HFFc6 (cell line): ENCODE data around the gene CRHR1. TPM values are rescaled to one million over a fixed set of nuclear protein-coding genes. Genes with fewer than 3 reads are reported as not detected.
"Not testable (repeated sequence)": the region's sequence is repeated elsewhere in the genome, so short reads cannot be mapped to it uniquely, and the experiment has no call there.

ENCODE experiments used
- DNase-seq: peaks from one replicate; pipeline ENCODE4 v3.0.0-alpha.2; 2018
- H3K27ac Mint-ChIP-seq: 2 replicates; pipeline ENCODE4 v1.8.0; 2020; ENCODE audit warnings: mild to moderate bottlenecking, mixed read lengths
- H3K27me3 Mint-ChIP-seq: 2 replicates; pipeline ENCODE4 v1.8.0; 2021; ENCODE audit warnings: mild to moderate bottlenecking, moderate library complexity, mixed read lengths; ENCODE audit not compliant: insufficient read depth
- H3K36me3 Mint-ChIP-seq: 2 replicates; pipeline ENCODE4 v1.8.0; 2021; ENCODE audit warnings: low read depth, mixed read lengths
- H3K4me1 Mint-ChIP-seq: 2 replicates; pipeline ENCODE4 v1.8.0; 2020; ENCODE audit warnings: low read depth, mixed read lengths
- H3K4me3 Mint-ChIP-seq: 2 replicates; pipeline ENCODE4 v1.8.0; 2020; ENCODE audit warnings: mild to moderate bottlenecking, moderate library complexity, mixed read lengths
- H3K9me3 Mint-ChIP-seq: 2 replicates; pipeline ENCODE4 v1.8.0; 2020; ENCODE audit warnings: mild to moderate bottlenecking, mixed read lengths
- total RNA-seq, 6 experiments: library from RNA; stranded (reverse); fragmentation: NEBNext Ultra II Directional; extraction: Animal tissue kit (Norgen Biotek cat#: 25700); gene quantifications; 2 replicates in 1 of 6; 3 replicates in 5 of 6; pipeline ENCODE4 v1.2.3, GENCODE V29; 2021
- TF ChIP-seq, protein P1 (sequence below): fragments of 200-600 bp; sonication (generic); IDR thresholded peaks from 2 replicates; pipeline ENCODE4 v1.5.0; 2021; ENCODE audit warnings: antibody characterized with exemption, mild to moderate bottlenecking

CRHR1 gene
- total RNA-seq, 6 experiments from 2014 or later, result not detected

DNA sequence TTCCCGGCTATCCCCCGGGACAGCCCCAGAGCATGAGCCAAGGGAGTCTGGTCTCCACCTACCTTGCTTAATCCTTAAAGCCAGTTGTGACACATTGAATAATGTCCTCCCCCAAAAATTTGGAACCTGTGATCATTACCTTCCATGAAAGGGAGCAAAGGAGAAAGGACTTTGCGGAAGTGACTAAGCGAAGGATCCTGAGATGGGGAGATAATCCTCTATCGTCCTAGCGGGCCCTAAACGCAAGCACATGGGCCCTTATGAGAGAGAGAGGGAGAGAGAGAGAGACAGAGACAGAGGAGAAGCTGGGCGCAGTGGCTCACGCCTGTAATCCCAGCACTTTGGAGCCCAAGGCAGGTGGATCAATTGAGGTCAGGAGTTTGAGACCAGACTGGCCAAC is 70.1 kb downstream of the CRHR1 start:
- H3K27ac Mint-ChIP-seq, result no peak overlapping the region
- H3K27me3 Mint-ChIP-seq, result peaks cover 8% of the 10 kb centered on the region
- H3K4me1 Mint-ChIP-seq, result peaks cover 6% of the 10 kb centered on the region; the same call in 1 of the 2 replicates
- TF ChIP-seq, protein P1, sequence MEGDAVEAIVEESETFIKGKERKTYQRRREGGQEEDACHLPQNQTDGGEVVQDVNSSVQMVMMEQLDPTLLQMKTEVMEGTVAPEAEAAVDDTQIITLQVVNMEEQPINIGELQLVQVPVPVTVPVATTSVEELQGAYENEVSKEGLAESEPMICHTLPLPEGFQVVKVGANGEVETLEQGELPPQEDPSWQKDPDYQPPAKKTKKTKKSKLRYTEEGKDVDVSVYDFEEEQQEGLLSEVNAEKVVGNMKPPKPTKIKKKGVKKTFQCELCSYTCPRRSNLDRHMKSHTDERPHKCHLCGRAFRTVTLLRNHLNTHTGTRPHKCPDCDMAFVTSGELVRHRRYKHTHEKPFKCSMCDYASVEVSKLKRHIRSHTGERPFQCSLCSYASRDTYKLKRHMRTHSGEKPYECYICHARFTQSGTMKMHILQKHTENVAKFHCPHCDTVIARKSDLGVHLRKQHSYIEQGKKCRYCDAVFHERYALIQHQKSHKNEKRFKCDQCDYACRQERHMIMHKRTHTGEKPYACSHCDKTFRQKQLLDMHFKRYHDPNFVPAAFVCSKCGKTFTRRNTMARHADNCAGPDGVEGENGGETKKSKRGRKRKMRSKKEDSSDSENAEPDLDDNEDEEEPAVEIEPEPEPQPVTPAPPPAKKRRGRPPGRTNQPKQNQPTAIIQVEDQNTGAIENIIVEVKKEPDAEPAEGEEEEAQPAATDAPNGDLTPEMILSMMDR, result no peak
- H3K36me3 Mint-ChIP-seq, result no peaks in the 10 kb centered on the region
- no peak for DNase-seq
- no peaks in the 10 kb centered on the region for H3K9me3 Mint-ChIP-seq
- no peak overlapping the region for H3K4me3 Mint-ChIP-seq

DNA sequence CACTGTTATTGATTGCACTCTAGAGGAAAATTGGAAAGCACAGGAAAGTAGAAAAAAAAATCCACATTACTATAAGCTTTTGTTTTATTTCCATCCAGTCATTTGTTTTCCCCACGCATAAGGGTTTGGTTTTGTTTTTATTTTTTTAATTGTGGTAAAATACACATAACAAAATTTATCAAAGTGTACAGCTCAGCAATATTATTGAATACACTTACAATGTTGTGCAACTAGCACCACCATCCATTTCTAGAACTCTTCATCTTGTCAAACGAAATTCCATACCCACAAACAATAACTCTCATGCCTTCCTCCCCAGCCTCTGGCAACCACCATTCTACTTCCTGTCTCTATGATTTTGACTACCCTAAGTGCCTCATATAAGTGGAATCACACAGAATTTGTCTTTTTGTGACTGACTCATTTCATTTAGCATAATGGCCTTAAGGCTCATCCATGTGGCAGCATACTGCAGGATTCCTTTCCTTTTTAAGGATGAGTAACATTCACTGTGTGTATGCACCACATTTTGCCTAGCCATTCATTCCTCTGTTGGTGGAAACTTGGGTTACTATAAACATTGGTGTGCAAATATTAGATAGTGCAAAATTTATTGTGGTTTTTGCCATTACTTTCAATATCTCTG is 71.7 kb downstream of the CRHR1 start:
- Mint-ChIP-seq H3K4me3 (no peak overlapping the region), H3K36me3 (no peaks in the 10 kb centered on the region), H3K27me3 (peaks cover 6% of the 10 kb centered on the region), H3K27ac (no peak overlapping the region), H3K9me3 (no peaks in the 10 kb centered on the region), H3K4me1 (peaks cover 6% of the 10 kb centered on the region; the same call in 1 of the 2 replicates)
- TF ChIP-seq, protein P1, result no peak
- peak; percentile 43 for DNase-seq

DNA sequence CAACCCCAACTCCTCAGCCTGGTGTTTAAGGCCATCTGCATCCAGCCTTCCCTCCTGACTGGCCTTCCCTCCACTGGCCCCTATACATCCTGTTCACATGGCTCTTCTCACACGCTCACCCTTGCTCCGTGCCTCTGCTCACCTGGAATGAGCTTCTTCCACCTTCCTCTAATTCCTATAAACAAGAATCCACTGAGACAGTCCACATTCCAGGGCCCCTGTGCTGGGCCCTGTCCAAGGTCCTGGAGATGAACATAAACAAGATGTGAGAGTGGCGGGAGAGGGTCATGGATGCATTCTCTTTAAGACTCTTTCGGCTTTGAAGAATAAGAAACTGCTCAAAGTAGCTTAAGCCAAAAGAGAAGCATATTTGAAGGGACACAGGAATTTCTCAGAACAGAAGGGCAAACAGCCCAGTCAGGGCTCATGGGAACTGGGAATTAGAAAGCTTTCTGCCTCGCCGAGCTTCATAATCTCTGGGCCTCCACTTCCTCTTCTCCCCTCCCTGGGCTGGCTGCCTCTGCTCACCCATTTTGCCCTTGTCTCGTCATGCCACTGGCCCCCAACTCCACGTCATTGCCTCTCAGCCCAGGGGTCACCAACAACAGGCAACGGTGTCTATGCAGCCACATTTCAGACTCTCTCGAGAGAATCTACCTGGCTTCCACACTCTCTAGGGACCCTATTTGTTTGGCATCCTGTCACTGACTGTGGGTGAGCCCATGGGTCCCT is 74.0 kb downstream of the CRHR1 start:
- Mint-ChIP-seq H3K27ac (no peak overlapping the region), H3K9me3 (peaks cover 4% of the 10 kb centered on the region; the same call in 1 of the 2 replicates), H3K27me3 (peaks cover 15% of the 10 kb centered on the region), H3K36me3 (no peaks in the 10 kb centered on the region), H3K4me3 (no peak overlapping the region), H3K4me1 (peaks cover 6% of the 10 kb centered on the region; the same call in 1 of the 2 replicates)
- peak; percentile 7 for DNase-seq
- TF ChIP-seq, protein P1, result no peak

DNA sequence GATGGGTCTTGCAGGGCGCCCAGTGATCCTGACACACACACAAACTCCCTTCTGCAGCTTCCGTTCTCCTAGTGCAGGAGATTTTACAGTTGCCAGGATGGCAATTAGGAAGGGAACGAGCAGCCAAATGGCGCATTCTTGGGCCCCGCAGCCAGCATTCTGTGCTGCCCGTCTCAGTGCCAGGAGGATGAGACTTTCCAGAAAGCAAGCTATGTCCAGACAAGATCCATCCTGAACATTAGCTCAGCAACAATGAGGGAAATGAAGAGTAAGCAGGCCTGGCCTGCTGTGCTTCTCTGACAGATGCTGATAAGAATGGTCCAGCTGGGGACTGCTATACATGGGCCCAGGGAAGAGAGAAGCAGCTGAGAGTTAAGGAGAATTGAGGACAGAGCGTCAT is 77.0 kb downstream of the CRHR1 start:
- Mint-ChIP-seq H3K4me1 (no peaks in the 10 kb centered on the region; the same call in 1 of the 2 replicates), H3K36me3 (no peaks in the 10 kb centered on the region), H3K9me3 (peaks cover 4% of the 10 kb centered on the region; the same call in 1 of the 2 replicates), H3K27me3 (peaks cover 29% of the 10 kb centered on the region), H3K27ac (no peak overlapping the region), H3K4me3 (no peak overlapping the region)
- TF ChIP-seq, protein P1, result no peak
- no peak for DNase-seq

DNA sequence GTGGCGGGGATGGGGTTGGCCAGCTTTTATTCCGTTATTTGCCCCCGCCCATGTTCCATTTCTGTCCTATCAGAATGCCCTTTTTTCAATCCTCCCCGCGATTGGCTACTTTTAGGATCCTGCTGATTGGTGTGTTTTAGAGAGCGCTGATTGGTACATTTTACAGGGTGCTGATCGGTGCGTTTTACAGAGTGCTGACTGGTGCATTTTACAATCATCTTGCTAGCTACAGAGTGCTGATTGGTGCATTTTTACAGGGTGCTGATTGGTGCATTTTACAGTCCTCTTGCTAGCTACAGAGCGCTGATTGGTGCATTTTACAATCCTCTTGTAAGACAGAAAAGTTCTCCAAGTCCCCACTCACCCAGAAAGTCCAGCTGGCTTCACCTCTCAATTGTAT is 78.0 kb downstream of the CRHR1 start:
- H3K36me3 Mint-ChIP-seq, H3K9me3 Mint-ChIP-seq, H3K4me1 Mint-ChIP-seq, DNase-seq, H3K27ac Mint-ChIP-seq, H3K4me3 Mint-ChIP-seq: not testable (repeated sequence)
- H3K27me3 Mint-ChIP-seq, result peaks cover 28% of the 10 kb centered on the region
